ENCODE results near the gene ZNF205. TPM values are rescaled to one million over a fixed set of nuclear protein-coding genes. Genes with fewer than 3 reads are reported as not detected.
A peak's percentile ranks its signal among the peaks of the same experiment; 100 is the strongest.
"Not testable (repeated sequence)": the region's sequence is repeated elsewhere in the genome, so short reads cannot be mapped to it uniquely, and the experiment has no call there.

ZNF205 gene
- total and polyA plus RNA-seq, 4 experiments from 2014 or later, result 0.20 TPM; not detected in 3

GRCh38 chr16:3068487-3068886 lies 43.9 kb upstream of the ZNF205 start:
- H3K27ac ChIP-seq (ENCODE audit: low read depth, low read length), result peak overlapping the region; percentile 98
- Mint-ChIP-seq H3K4me1 (peaks cover 44 to 94% (median 62%) of the 10 kb centered on the region in 4 donors), H3K36me3 (peaks cover 46 to 49% of the 10 kb centered on the region in 2 donors), H3K4me3 (peak overlapping the region; percentile 96 to 100 (median 99)), H3K27ac (peak overlapping the region; percentile 91 to 99 (median 96)), H3K27me3 (no peaks in the 10 kb centered on the region), H3K9me3 (peaks cover 0 to 5% (median 0%) of the 10 kb centered on the region in 8 donors)
- H3K4me1 ChIP-seq (ENCODE audit: insufficient read depth, low read length), result peaks cover 78% of the 10 kb centered on the region
- H3K27me3 ChIP-seq (ENCODE audit: insufficient read depth, low read length), result no peaks in the 10 kb centered on the region
- H3K36me3 ChIP-seq (ENCODE audit: insufficient read depth, low read length), result peaks cover 21% of the 10 kb centered on the region
- DNase-seq, result peak in 1 of 5 donors; percentile 38
- CTCF ChIA-PET (ENCODE audit: partially characterized antibody), result interaction anchor here (1.3 to 13.3 kb wide), 4 partner anchors 9 to 61 kb away, joined by 4 to 249 read pairs (median 15); partner anchors contain the start of gene ZSCAN10
- intact Hi-C loops (cut with micrococcal nuclease), result no loop called here
- H3K9me3 ChIP-seq (ENCODE audit: control insufficient read depth in 1 of 2, low read length in 2 of 2), result no peaks in the 10 kb centered on the region
- POLR2A ChIA-PET (ENCODE audit: partially characterized antibody), result interaction anchor here (0.6 to 8.8 kb wide), 10 partner anchors 8 to 66 kb away, joined by 3 to 217 read pairs (median 18); partner anchors contain the start of genes ZNF213 and ZSCAN10
- peak overlapping the region; percentile 98 for H3K4me3 ChIP-seq (ENCODE audit: low read length in 2 of 2)

- H3K27me3 ChIP-seq (ENCODE audit: insufficient read depth, low read length); H3K27me3 Mint-ChIP-seq; intact Hi-C loops (cut with micrococcal nuclease); H3K9me3 Mint-ChIP-seq; DNase-seq; H3K27ac ChIP-seq (ENCODE audit: low read depth, low read length); H3K9me3 ChIP-seq (ENCODE audit: control insufficient read depth in 1 of 2, low read length in 2 of 2); H3K4me3 ChIP-seq (ENCODE audit: low read length in 2 of 2): not testable (repeated sequence)
- ChIA-PET CTCF (ENCODE audit: partially characterized antibody) (interaction anchor here (0.5 to 13.3 kb wide), 5 partner anchors 10 to 60 kb away, joined by 4 to 249 read pairs (median 13); partner anchors contain the start of gene ZSCAN10), POLR2A (ENCODE audit: partially characterized antibody) (interaction anchor here (2.3 to 8.8 kb wide), 9 partner anchors 7 to 66 kb away, joined by 6 to 217 read pairs (median 22); partner anchors contain the start of genes ZNF213 and ZSCAN10)
- Mint-ChIP-seq H3K4me1 (peaks cover 46 to 94% (median 63%) of the 10 kb centered on the region in 4 donors), H3K27ac (peak overlapping the region in 6 of 7 donors; percentile 44 to 92 (median 84)), H3K36me3 (peaks cover 46% of the 10 kb centered on the region in 2 donors), H3K4me3 (peak overlapping the region in 7 of 8 donors; percentile 29 to 84 (median 47))
- H3K4me1 ChIP-seq (ENCODE audit: insufficient read depth, low read length), result peaks cover 78% of the 10 kb centered on the region
- peaks cover 21% of the 10 kb centered on the region for H3K36me3 ChIP-seq (ENCODE audit: insufficient read depth, low read length)
These were observed 43.2 kb upstream of the ZNF205 start for GRCh38 chr16:3069146-3069545.

GRCh38 chr16:3070608-3071111 lies 41.7 kb upstream of the ZNF205 start:
- Histone ChIP-seq H3K36me3 (ENCODE audit: insufficient read depth, low read length) (peaks cover 21% of the 10 kb centered on the region), H3K9me3 (ENCODE audit: control insufficient read depth in 1 of 2, low read length in 2 of 2) (no peaks in the 10 kb centered on the region), H3K4me3 (ENCODE audit: low read length in 2 of 2) (no peak overlapping the region), H3K27ac (ENCODE audit: low read depth, low read length) (no peak overlapping the region), H3K27me3 (ENCODE audit: insufficient read depth, low read length) (no peaks in the 10 kb centered on the region), H3K4me1 (ENCODE audit: insufficient read depth, low read length) (peaks cover 82% of the 10 kb centered on the region)
- no peak for DNase-seq
- H3K9me3 Mint-ChIP-seq, result peaks cover 0 to 4% (median 0%) of the 10 kb centered on the region in 8 donors
- ChIA-PET POLR2A (ENCODE audit: partially characterized antibody) (interaction anchor here (0.7 to 11.4 kb wide), 18 partner anchors 4 to 101 kb away, joined by 3 to 217 read pairs (median 5); partner anchors contain the start of genes IL32 and ZSCAN10), CTCF (ENCODE audit: partially characterized antibody) (interaction anchor here (1.0 to 1.9 kb wide), 6 partner anchors 11 to 97 kb away, joined by 3 to 8 read pairs (median 4); no protein-coding TSS in a partner anchor)
- peaks cover 37 to 43% of the 10 kb centered on the region in 2 donors for H3K36me3 Mint-ChIP-seq
- peak overlapping the region; percentile 36 to 94 (median 86) for H3K27ac Mint-ChIP-seq
- peaks cover 54 to 94% (median 67%) of the 10 kb centered on the region in 4 donors for H3K4me1 Mint-ChIP-seq
- H3K27me3 Mint-ChIP-seq, result no peaks in the 10 kb centered on the region
- peak overlapping the region in 3 of 8 donors; percentile 9 to 84 (median 68) for H3K4me3 Mint-ChIP-seq
- intact Hi-C loops (cut with micrococcal nuclease), result no loop called here

- H3K27ac ChIP-seq (ENCODE audit: low read depth, low read length), result no peak overlapping the region
- DNase-seq, result no peak
- Mint-ChIP-seq H3K27ac (peak overlapping the region; percentile 63 to 96 (median 88)), H3K4me1 (peaks cover 58 to 95% (median 74%) of the 10 kb centered on the region in 4 donors), H3K27me3 (no peaks in the 10 kb centered on the region), H3K36me3 (peaks cover 30 to 35% of the 10 kb centered on the region in 2 donors), H3K9me3 (peaks cover 0 to 2% (median 0%) of the 10 kb centered on the region in 8 donors), H3K4me3 (peak overlapping the region; percentile 45 to 84 (median 72))
- peaks cover 92% of the 10 kb centered on the region for H3K4me1 ChIP-seq (ENCODE audit: insufficient read depth, low read length)
- H3K27me3 ChIP-seq (ENCODE audit: insufficient read depth, low read length), result no peaks in the 10 kb centered on the region
- H3K36me3 ChIP-seq (ENCODE audit: insufficient read depth, low read length), result peaks cover 21% of the 10 kb centered on the region
- no peak overlapping the region for H3K4me3 ChIP-seq (ENCODE audit: low read length in 2 of 2)
- CTCF ChIA-PET (ENCODE audit: partially characterized antibody), result interaction anchor here (1.0 to 1.9 kb wide), 6 partner anchors 12 to 96 kb away, joined by 3 to 8 read pairs (median 4); no protein-coding TSS in a partner anchor
- intact Hi-C loops (cut with micrococcal nuclease), result no loop called here
- H3K9me3 ChIP-seq (ENCODE audit: control insufficient read depth in 1 of 2, low read length in 2 of 2), result no peaks in the 10 kb centered on the region
- POLR2A ChIA-PET (ENCODE audit: partially characterized antibody), result interaction anchor here (0.7 to 11.4 kb wide), 12 partner anchors 5 to 100 kb away, joined by 3 to 217 read pairs (median 6); partner anchors contain the start of genes IL32 and ZSCAN10
These were observed 40.7 kb upstream of the ZNF205 start for GRCh38 chr16:3071655-3072054.

- H3K9me3 ChIP-seq (ENCODE audit: control insufficient read depth in 1 of 2, low read length in 2 of 2); H3K27ac ChIP-seq (ENCODE audit: low read depth, low read length): not testable (repeated sequence)
- H3K4me3 Mint-ChIP-seq, result peak overlapping the region in 7 of 8 donors; percentile 55 to 84 (median 74)
These were observed 40.2 kb upstream of the ZNF205 start for GRCh38 chr16:3072148-3072547.

DNA sequence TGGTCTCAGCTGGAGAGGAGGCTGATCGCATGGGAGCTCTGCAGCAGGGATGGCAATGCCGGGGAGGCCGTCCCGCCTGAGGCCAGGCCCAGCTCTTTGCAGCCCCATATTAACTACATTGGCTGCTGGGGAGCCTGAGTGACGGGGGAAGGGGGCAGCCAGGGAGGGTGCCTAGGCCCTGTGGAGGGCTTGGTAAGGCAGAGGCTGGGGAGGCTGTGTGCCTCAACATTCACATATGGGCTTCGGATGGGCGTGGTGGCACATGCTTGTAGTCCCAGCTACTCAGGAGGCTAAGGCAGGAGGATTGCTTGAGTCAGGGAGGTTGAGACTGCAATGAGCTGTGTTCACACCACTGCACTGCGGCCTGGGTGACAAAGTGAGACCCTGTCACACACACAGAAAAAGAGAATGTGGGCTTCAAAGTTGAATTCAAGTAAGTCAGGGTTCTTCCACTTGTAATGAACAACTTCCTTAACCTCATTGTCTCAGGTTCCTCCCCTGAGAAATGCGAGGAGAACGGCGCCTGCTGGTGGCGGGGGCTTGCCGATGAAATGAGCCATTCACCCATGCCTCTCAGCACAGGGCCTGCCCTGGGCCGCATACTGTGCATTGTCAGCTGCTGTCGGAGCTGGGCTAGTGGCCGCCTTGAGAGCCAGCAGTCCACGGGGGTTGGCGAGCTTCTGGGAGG lies 39.7 kb upstream of the ZNF205 start:
- H3K4me3 ChIP-seq (ENCODE audit: low read length in 2 of 2); intact Hi-C loops (cut with micrococcal nuclease); H3K27me3 Mint-ChIP-seq; H3K9me3 Mint-ChIP-seq; H3K27me3 ChIP-seq (ENCODE audit: insufficient read depth, low read length); H3K9me3 ChIP-seq (ENCODE audit: control insufficient read depth in 1 of 2, low read length in 2 of 2): not testable (repeated sequence)
- ChIA-PET POLR2A (ENCODE audit: partially characterized antibody) (interaction anchor here (1.5 to 11.4 kb wide), 4 partner anchors 6 to 20 kb away, joined by 3 to 217 read pairs (median 42); partner anchors contain the start of gene IL32), CTCF (ENCODE audit: partially characterized antibody) (interaction anchor here (0.8 to 8.2 kb wide), 2 partner anchors 13 to 25 kb away, joined by 3 to 78 read pairs; partner anchors contain the start of gene ZSCAN10)
- H3K4me1 ChIP-seq (ENCODE audit: insufficient read depth, low read length), result peaks cover 96% of the 10 kb centered on the region
- Mint-ChIP-seq H3K4me1 (peaks cover 65 to 96% (median 79%) of the 10 kb centered on the region in 4 donors), H3K36me3 (peaks cover 23 to 28% of the 10 kb centered on the region in 2 donors), H3K27ac (peak overlapping the region in 6 of 7 donors; percentile 36 to 99 (median 94)), H3K4me3 (peak overlapping the region in 6 of 8 donors; percentile 74 to 87 (median 78))
- peak overlapping the region; percentile 12 for H3K27ac ChIP-seq (ENCODE audit: low read depth, low read length)
- peak; percentile 32 to 68 (median 48) for DNase-seq
- H3K36me3 ChIP-seq (ENCODE audit: insufficient read depth, low read length), result peaks cover 14% of the 10 kb centered on the region

More at GRCh38 chr16:3072148-3072547, 40.2 kb upstream of the ZNF205 start:
- intact Hi-C loops (cut with micrococcal nuclease); H3K9me3 Mint-ChIP-seq; H3K4me3 ChIP-seq (ENCODE audit: low read length in 2 of 2); H3K27me3 ChIP-seq (ENCODE audit: insufficient read depth, low read length); H3K27me3 Mint-ChIP-seq: not testable (repeated sequence)
- ChIA-PET CTCF (ENCODE audit: partially characterized antibody) (interaction anchor here (0.8 kb wide), 1 partner anchor 12 kb away, joined by 3 read pairs; no protein-coding TSS in a partner anchor), POLR2A (ENCODE audit: partially characterized antibody) (interaction anchor here (1.5 to 11.4 kb wide), 3 partner anchors 5 to 13 kb away, joined by 3 to 217 read pairs (median 47); partner anchors contain the start of gene IL32)
- Mint-ChIP-seq H3K27ac (peak overlapping the region; percentile 63 to 96 (median 88)), H3K4me1 (peaks cover 62 to 96% (median 78%) of the 10 kb centered on the region in 4 donors), H3K36me3 (peaks cover 29 to 33% of the 10 kb centered on the region in 2 donors)
- DNase-seq, result peak in 1 of 5 donors; percentile 43
- peaks cover 96% of the 10 kb centered on the region for H3K4me1 ChIP-seq (ENCODE audit: insufficient read depth, low read length)
- peaks cover 20% of the 10 kb centered on the region for H3K36me3 ChIP-seq (ENCODE audit: insufficient read depth, low read length)

Measured in CD4-positive, alpha-beta memory T cell (primary cell).